ENCODE results near the gene VSTM2L.

DNA sequence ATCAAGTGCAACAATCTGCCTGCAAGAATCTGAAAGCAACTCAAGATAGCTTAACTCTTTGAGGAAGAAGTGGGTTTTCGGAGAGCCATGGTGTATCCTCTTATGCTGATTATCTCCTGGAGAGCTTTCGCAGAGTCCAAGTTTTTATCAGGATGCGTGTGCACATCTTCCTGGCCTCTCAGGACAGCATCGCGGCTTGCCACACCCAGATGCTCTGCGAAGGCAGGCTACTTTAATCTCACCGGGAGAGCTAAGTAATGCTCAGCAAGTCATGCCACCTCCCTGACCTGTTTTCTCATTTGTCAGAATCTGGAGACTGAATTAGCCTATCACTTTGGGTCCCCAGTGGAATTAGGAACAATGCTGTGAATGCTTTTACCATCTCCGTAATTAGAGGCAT, 77.5 kb downstream of the VSTM2L start:
- TF ChIP-seq POLR2AphosphoS5 (IDR thresholded peaks at IDR 0.05; ENCODE audit: insufficient read depth, low read depth, low read length) (no peak), FOS (IDR thresholded peaks at IDR 0.05; ENCODE audit: borderline replicate concordance, insufficient read depth, low read length) (no peak), POLR2A (IDR thresholded peaks at IDR 0.05; ENCODE audit: low read depth, low read length) (no peak), EZH2 (IDR thresholded peaks at IDR 0.05; ENCODE audit: borderline replicate concordance, low read depth, low read length, severe bottlenecking) (no peak), MAX (IDR thresholded peaks at IDR 0.05; ENCODE audit: insufficient read depth, insufficient read length) (no peak), GATA2 (IDR thresholded peaks at IDR 0.05; ENCODE audit: insufficient read depth, insufficient read length, low read depth, low read length) (no peak), JUN (IDR thresholded peaks at IDR 0.05; ENCODE audit: borderline replicate concordance, insufficient read depth, insufficient read length, low read depth) (no peak), MYC (IDR thresholded peaks at IDR 0.05; ENCODE audit: low read depth, low read length) (no peak)
- TF ChIP-seq, protein P1, sequence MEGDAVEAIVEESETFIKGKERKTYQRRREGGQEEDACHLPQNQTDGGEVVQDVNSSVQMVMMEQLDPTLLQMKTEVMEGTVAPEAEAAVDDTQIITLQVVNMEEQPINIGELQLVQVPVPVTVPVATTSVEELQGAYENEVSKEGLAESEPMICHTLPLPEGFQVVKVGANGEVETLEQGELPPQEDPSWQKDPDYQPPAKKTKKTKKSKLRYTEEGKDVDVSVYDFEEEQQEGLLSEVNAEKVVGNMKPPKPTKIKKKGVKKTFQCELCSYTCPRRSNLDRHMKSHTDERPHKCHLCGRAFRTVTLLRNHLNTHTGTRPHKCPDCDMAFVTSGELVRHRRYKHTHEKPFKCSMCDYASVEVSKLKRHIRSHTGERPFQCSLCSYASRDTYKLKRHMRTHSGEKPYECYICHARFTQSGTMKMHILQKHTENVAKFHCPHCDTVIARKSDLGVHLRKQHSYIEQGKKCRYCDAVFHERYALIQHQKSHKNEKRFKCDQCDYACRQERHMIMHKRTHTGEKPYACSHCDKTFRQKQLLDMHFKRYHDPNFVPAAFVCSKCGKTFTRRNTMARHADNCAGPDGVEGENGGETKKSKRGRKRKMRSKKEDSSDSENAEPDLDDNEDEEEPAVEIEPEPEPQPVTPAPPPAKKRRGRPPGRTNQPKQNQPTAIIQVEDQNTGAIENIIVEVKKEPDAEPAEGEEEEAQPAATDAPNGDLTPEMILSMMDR (IDR thresholded peaks at IDR 0.05; ENCODE audit: extremely low read depth in 1 of 2, insufficient read depth in 1 of 2, low read depth in 1 of 2, low read length in 2 of 2): no peak
